Peyer's patch (tissue), 4 donors: ENCODE data around the gene SNRPA1.

ENCODE experiments used
- CTCF ChIP-seq, 6 experiments: fragments of 450-650 bp in 4 of 6; fragments of 200-600 bp in 2 of 6; sonication (generic) in 1 of 6; IDR thresholded peaks; one replicate each; pipeline ENCODE4 v1.5.1; 2017 to 2019; ENCODE audit warnings: antibody characterized with exemption in 6 of 6, mild to moderate bottlenecking in 3 of 6, moderate library complexity in 1 of 6
- POLR2A ChIP-seq, 2 donors: fragments of 450-650 bp; IDR thresholded peaks; one replicate each; pipeline ENCODE4 v1.5.1; 2017; ENCODE audit warnings: antibody characterized with exemption in 2 of 2, mild to moderate bottlenecking in 2 of 2, moderate library complexity in 2 of 2

- TF ChIP-seq CTCF (IDR thresholded peaks at IDR 0.05) (peak in 1 of 6 experiments; percentile 8), POLR2A (IDR thresholded peaks at IDR 0.05) (peak; percentile 67 to 70)
Observed at GRCh38 chr15:101251830-101252820, 42.9 kb downstream of the SNRPA1 start, which contains the start of gene CHSY1.
